ENCODE measurements around the gene RPS14.

DNA sequence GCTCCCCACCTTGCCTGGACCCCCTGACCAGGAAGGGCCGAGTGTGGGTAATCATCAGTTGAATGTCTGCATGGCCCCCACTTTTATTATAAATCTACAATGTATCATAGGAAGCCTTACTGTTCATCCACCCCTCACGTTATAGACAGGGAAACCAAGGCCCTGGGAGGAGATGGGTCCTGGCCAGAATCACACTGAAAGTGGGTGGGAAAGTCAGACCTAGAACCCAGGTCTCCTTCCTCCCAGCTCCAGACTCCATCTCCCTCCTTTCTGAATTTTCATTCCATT lies 53.9 kb downstream of the RPS14 start:
- no peak for TF ChIP-seq EZH2 (IDR thresholded peaks at IDR 0.05; ENCODE audit: low read length, unreplicated experiment)
- TF ChIP-seq, protein P1, sequence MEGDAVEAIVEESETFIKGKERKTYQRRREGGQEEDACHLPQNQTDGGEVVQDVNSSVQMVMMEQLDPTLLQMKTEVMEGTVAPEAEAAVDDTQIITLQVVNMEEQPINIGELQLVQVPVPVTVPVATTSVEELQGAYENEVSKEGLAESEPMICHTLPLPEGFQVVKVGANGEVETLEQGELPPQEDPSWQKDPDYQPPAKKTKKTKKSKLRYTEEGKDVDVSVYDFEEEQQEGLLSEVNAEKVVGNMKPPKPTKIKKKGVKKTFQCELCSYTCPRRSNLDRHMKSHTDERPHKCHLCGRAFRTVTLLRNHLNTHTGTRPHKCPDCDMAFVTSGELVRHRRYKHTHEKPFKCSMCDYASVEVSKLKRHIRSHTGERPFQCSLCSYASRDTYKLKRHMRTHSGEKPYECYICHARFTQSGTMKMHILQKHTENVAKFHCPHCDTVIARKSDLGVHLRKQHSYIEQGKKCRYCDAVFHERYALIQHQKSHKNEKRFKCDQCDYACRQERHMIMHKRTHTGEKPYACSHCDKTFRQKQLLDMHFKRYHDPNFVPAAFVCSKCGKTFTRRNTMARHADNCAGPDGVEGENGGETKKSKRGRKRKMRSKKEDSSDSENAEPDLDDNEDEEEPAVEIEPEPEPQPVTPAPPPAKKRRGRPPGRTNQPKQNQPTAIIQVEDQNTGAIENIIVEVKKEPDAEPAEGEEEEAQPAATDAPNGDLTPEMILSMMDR (conservative IDR thresholded peaks at IDR 0.05; ENCODE audit: low read depth, low read length): no peak

Data from PC-3 (cell line).